Sciatic nerve (tissue), 2 donors: ENCODE measurements around the gene RESF1. TPM values are rescaled to one million over a fixed set of nuclear protein-coding genes. Genes with fewer than 3 reads are reported as not detected.
A peak's percentile ranks its signal among the peaks of the same experiment; 100 is the strongest.

ENCODE experiments used
- ATAC-seq: fragments of 200-7000 bp; cut with Tn5 transposase; one replicate; pipeline ENCODE4 v1.9.1; 2020; ENCODE audit warnings: mild to moderate bottlenecking, moderate library complexity
- DNase-seq: peaks from one replicate; pipeline ENCODE4 v3.0.0-alpha.2; 2020; ENCODE audit warnings: low spot score
- intact Hi-C: fragments of 100-400 bp; cut with DNase I; formaldehyde crosslinking; loops from one replicate; pipeline ENCODE4 v1.14.2; 2022
- total RNA-seq: library from RNA; stranded (reverse); fragmentation: NEBNext Ultra II Directional; extraction: Animal tissue kit (Norgen Biotek cat#: 25700); gene quantifications from one replicate; pipeline ENCODE4 v1.2.1, GENCODE V29; 2021
- donor health status: DM: no; HTN: no; CAD: no.
- donor health status: DM: no; HTN: no; CAD: no.

Gene RESF1
- total RNA-seq, 1 donor from 2014 or later, result 65.4 TPM

GRCh38 chr12:31958569-31959160 is 550 bp upstream of the RESF1 start:
- DNase-seq, result no peak
- intact Hi-C loops, result no loop called here
- no peak for ATAC-seq

GRCh38 chr12:31959701-31960391 is 631 bp downstream of the RESF1 start:
- DNase-seq, result peak; percentile 76
- peak; percentile 72 for ATAC-seq
- intact Hi-C loops, result no loop called here

GRCh38 chr12:31961137-31961536 is 1.9 kb downstream of the RESF1 start:
- intact Hi-C loops, result no loop called here
- DNase-seq (no peak), ATAC-seq (no peak)

- intact Hi-C loops, result no loop called here
- no peak for DNase-seq
- no peak for ATAC-seq
Observed at GRCh38 chr12:31962076-31962475, 2.9 kb downstream of the RESF1 start.

- ATAC-seq (no peak), DNase-seq (no peak)
- intact Hi-C loops, result no loop called here
Observed at GRCh38 chr12:31964280-31964679, 5.1 kb downstream of the RESF1 start.

- intact Hi-C loops, result no loop called here
- ATAC-seq, result no peak
- DNase-seq, result no peak
Observed at GRCh38 chr12:31965090-31965489, 5.9 kb downstream of the RESF1 start.

- intact Hi-C loops, result no loop called here
- DNase-seq, result no peak
- ATAC-seq, result no peak
Observed at GRCh38 chr12:31966558-31967205, 7.5 kb downstream of the RESF1 start.

GRCh38 chr12:31967539-31967938 is 8.3 kb downstream of the RESF1 start:
- intact Hi-C loops, result no loop called here
- ATAC-seq, result no peak
- no peak for DNase-seq

GRCh38 chr12:31970199-31970598 is 11.0 kb downstream of the RESF1 start:
- ATAC-seq (no peak), DNase-seq (no peak)
- intact Hi-C loops, result no loop called here

- intact Hi-C loops, result no loop called here
- ATAC-seq (no peak), DNase-seq (no peak)
Observed at GRCh38 chr12:31973818-31974217, 14.6 kb downstream of the RESF1 start.

GRCh38 chr12:31974673-31975072 is 15.5 kb downstream of the RESF1 start:
- no peak for ATAC-seq
- intact Hi-C loops, result no loop called here
- no peak for DNase-seq

GRCh38 chr12:31984806-31985591 is 25.8 kb downstream of the RESF1 start:
- no peak for ATAC-seq
- intact Hi-C loops, result no loop called here
- no peak for DNase-seq

- intact Hi-C loops, result no loop called here
- no peak for ATAC-seq
- no peak for DNase-seq
Observed at GRCh38 chr12:31985832-31986231, 26.6 kb downstream of the RESF1 start.

GRCh38 chr12:31989571-31990362 is 30.6 kb downstream of the RESF1 start:
- DNase-seq, result no peak
- intact Hi-C loops, result no loop called here
- no peak for ATAC-seq

- DNase-seq (no peak), ATAC-seq (no peak)
- intact Hi-C loops, result no loop called here
Observed at GRCh38 chr12:31991146-31991545, 31.9 kb downstream of the RESF1 start.

- ATAC-seq (no peak), DNase-seq (no peak)
- intact Hi-C loops, result no loop called here
Observed at GRCh38 chr12:31991815-31992214, 32.6 kb downstream of the RESF1 start.

GRCh38 chr12:31999692-32000091 is 40.5 kb downstream of the RESF1 start:
- ATAC-seq, result no peak
- intact Hi-C loops, result no loop called here
- no peak for DNase-seq

- no peak for DNase-seq
- ATAC-seq, result no peak
- intact Hi-C loops, result no loop called here
Observed at GRCh38 chr12:32000373-32001005, 41.3 kb downstream of the RESF1 start.
